Activated CD8-positive, alpha-beta T cell treated with anti-CD3 and anti-CD28 coated beads for 36 hours (primary cell): ENCODE data around the gene CCRL2. TPM values are rescaled to one million over a fixed set of nuclear protein-coding genes. Genes with fewer than 3 reads are reported as not detected.

Source experiments
- ATAC-seq: fragments of 200-7000 bp; cut with Tn5 transposase; one replicate; pipeline ENCODE4 v1.10.0; 2021; ENCODE audit warnings: mild to moderate bottlenecking, moderate library complexity
- CTCF ChIA-PET: fragments of 350-600 bp; sonication (Branson Sonifier 250); formaldehyde crosslinking; loops from one replicate; lab custom pipeline; 2021; ENCODE audit warnings: antibody characterized with exemption; lab: Charles Lee
- POLR2A ChIA-PET: fragments of 350-600 bp; sonication (Branson Sonifier 250); formaldehyde crosslinking; loops from one replicate; lab custom pipeline; 2021; ENCODE audit warnings: antibody characterized with exemption; lab: Charles Lee
- DNase-seq: peaks from one replicate; pipeline ENCODE4 v3.0.0-alpha.2; 2020
- H3K27ac Mint-ChIP-seq: one replicate; pipeline ENCODE4 v1.8.0; 2021; ENCODE audit warnings: mild to moderate bottlenecking, mixed read lengths
- H3K27me3 Mint-ChIP-seq: one replicate; pipeline ENCODE4 v1.8.0; 2021; ENCODE audit warnings: mixed read lengths
- H3K36me3 Mint-ChIP-seq: one replicate; pipeline ENCODE4 v1.8.0; 2021; ENCODE audit warnings: low read depth, mixed read lengths
- H3K4me1 Mint-ChIP-seq: one replicate; pipeline ENCODE4 v1.8.0; 2021; ENCODE audit warnings: low read depth, mixed read lengths
- H3K4me3 Mint-ChIP-seq: one replicate; pipeline ENCODE4 v1.8.0; 2021; ENCODE audit warnings: mild to moderate bottlenecking, moderate library complexity, mixed read lengths
- H3K9me3 Mint-ChIP-seq: one replicate; pipeline ENCODE4 v1.8.0; 2021; ENCODE audit warnings: mixed read lengths
- intact Hi-C: fragments of 100-400 bp; cut with micrococcal nuclease; formaldehyde crosslinking; loops from one replicate; pipeline ENCODE4 v1.10.0; 2022
- total RNA-seq, 2 experiments: library from RNA; stranded (reverse); gene quantifications; one replicate each; pipeline ENCODE4 v1.2.3, GENCODE V29; 2021
- TF ChIP-seq, protein P1 (sequence below): fragments of 200-600 bp; IDR thresholded peaks from one replicate; pipeline ENCODE4 v1.8.0; 2022; ENCODE audit warnings: antibody characterized with exemption, mild to moderate bottlenecking

Gene CCRL2
- total RNA-seq, 2 experiments from 2014 or later: 2.8 TPM

DNA sequence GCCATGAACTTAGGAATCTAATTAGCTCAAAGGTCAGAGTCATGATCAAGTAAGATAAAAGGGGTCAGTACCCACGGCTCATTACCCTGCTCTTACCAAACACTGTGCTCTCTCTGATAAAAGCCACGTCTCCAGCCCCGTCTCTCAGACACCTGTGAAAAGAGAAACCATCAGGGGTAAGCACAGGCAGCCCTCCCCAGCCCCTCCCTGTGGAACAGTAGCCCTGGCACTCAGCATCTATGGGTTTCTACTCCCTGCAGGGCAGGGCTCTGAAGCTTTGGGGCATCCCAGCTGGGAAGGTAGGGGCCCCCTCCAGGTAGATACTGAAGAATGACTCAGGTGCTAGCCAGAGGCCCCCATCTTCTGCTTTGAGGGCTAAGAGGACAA, 47.1 kb downstream of the CCRL2 start:
- Mint-ChIP-seq H3K27ac (no peak overlapping the region), H3K4me3 (no peak overlapping the region), H3K36me3 (no peaks in the 10 kb centered on the region), H3K9me3 (no peaks in the 10 kb centered on the region), H3K4me1 (no peaks in the 10 kb centered on the region), H3K27me3 (peaks cover 2% of the 10 kb centered on the region)
- no peak for DNase-seq
- ChIA-PET CTCF (interaction anchor here (0.8 kb wide), 1 partner anchor 35 kb away, joined by 3 read pairs; no protein-coding TSS in a partner anchor), POLR2A (interaction anchor here (1.4 kb wide), 1 partner anchor 9 kb away, joined by 4 read pairs; no protein-coding TSS in a partner anchor)
- no peak for ATAC-seq
- TF ChIP-seq, protein P1, sequence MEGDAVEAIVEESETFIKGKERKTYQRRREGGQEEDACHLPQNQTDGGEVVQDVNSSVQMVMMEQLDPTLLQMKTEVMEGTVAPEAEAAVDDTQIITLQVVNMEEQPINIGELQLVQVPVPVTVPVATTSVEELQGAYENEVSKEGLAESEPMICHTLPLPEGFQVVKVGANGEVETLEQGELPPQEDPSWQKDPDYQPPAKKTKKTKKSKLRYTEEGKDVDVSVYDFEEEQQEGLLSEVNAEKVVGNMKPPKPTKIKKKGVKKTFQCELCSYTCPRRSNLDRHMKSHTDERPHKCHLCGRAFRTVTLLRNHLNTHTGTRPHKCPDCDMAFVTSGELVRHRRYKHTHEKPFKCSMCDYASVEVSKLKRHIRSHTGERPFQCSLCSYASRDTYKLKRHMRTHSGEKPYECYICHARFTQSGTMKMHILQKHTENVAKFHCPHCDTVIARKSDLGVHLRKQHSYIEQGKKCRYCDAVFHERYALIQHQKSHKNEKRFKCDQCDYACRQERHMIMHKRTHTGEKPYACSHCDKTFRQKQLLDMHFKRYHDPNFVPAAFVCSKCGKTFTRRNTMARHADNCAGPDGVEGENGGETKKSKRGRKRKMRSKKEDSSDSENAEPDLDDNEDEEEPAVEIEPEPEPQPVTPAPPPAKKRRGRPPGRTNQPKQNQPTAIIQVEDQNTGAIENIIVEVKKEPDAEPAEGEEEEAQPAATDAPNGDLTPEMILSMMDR: no peak
- intact Hi-C loops: no loop called here

DNA sequence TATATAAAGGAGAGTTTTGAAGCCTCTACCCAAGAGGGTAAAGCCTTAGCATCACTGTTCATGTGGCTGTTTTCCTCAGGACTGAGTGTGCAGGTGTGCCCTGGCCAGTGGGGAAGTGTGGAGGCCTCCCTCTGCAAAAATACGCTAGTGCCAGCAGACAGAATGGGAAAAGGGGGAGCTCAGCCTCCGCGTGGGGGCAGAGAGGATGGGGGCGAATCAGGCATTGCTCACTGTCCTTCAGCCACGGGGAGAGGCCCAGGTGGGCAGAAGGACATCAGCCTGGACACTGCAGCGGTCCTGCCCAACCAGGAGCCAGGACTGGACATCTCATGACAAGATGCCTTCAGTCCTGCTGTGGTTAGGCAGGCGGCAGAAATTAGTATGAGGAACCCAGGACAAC, 47.5 kb downstream of the CCRL2 start:
- Mint-ChIP-seq H3K27me3 (peaks cover 2% of the 10 kb centered on the region), H3K9me3 (no peaks in the 10 kb centered on the region), H3K4me3 (no peak overlapping the region), H3K36me3 (no peaks in the 10 kb centered on the region), H3K4me1 (no peaks in the 10 kb centered on the region), H3K27ac (no peak overlapping the region)
- ChIA-PET CTCF (interaction anchor here (0.8 kb wide), 1 partner anchor 35 kb away, joined by 3 read pairs; no protein-coding TSS in a partner anchor), POLR2A (no interaction called here)
- ATAC-seq: no peak
- no peak for DNase-seq
- intact Hi-C loops: no loop called here
- TF ChIP-seq, protein P1: no peak

DNA sequence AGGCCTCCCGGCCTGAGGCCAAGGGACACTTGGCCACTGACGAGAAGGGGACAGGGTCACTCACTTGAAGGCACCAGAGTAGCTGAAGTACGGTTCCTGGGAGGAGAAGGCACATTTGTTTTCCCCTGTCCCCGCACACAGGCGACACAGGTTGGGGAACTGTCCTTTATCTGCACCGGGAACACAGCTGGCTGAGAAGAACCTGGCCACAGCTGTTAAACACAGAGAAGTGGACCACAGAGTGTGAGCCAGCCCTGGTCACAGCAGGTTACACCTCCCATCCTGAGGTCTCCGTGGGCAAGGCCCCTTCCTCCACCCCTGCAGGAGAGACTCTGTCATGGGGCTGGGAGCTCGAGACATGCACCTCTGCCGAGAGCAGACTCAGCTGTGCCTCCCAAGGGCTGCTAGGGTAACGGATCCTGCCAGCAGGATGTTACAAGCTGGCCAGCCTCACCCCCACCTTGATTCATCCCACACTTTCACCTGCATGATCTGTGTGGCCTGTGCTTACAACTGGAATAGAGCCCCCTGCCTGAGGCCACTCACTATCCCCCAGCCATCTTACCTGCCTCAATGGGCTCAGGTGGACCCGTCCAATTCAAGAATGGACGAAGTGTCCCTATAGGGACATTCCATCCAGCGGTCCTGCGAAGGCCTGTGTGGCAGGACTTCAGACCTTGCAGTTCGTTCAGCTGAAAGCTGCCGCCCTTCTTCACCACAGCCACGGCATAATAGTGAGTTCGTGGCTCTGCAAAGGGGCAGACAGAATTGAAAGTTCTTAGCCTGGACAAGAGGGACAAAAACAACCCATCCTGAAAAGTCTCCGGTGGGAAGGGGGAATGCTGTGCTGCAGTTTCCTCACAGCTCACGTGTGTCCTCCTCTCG, 48.4 kb downstream of the CCRL2 start:
- ChIA-PET CTCF (no interaction called here), POLR2A (no interaction called here)
- H3K36me3 Mint-ChIP-seq: no peaks in the 10 kb centered on the region
- ATAC-seq: no peak
- no peak for DNase-seq
- H3K4me1 Mint-ChIP-seq: no peaks in the 10 kb centered on the region
- H3K27me3 Mint-ChIP-seq: peaks cover 2% of the 10 kb centered on the region
- no peak overlapping the region for H3K27ac Mint-ChIP-seq
- no peaks in the 10 kb centered on the region for H3K9me3 Mint-ChIP-seq
- H3K4me3 Mint-ChIP-seq: no peak overlapping the region
- intact Hi-C loops: no loop called here
- TF ChIP-seq, protein P1: no peak

DNA sequence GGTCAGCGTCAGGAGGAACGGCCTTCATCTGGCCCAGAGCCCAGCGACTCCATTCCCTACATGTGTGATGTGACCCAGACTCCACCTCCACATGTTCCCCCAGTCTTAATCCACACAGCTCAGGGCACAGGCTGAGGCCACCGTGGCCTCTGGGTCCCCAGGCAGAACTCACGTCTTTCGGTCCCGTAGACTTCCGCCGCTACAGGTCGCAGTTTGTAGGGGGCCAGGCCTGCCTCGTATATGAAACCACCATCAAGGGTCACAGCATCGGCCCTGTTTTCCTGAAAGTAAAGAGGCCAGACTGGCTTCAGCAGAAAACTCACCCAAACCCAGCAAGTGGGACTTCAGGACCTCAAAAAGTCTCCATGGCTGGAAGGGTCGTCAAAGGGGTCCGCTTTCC, 49.1 kb downstream of the CCRL2 start:
- Mint-ChIP-seq H3K27ac (no peak overlapping the region), H3K4me3 (no peak overlapping the region), H3K9me3 (no peaks in the 10 kb centered on the region), H3K4me1 (no peaks in the 10 kb centered on the region), H3K27me3 (no peaks in the 10 kb centered on the region), H3K36me3 (no peaks in the 10 kb centered on the region)
- TF ChIP-seq, protein P1: no peak
- intact Hi-C loops: no loop called here
- CTCF ChIA-PET: no interaction called here
- ATAC-seq: no peak
- POLR2A ChIA-PET: no interaction called here
- DNase-seq: no peak

Other genes starting within 250 kb of the CCRL2 start
- gene CCR1, start 198.9 kb upstream of the CCRL2 start, total RNA-seq: 1 to 10 TPM in 1 of 2 experiments, under 1 TPM in 1; 0.67 to 1.1 TPM
- gene CCR3, start 164.8 kb upstream of the CCRL2 start, total RNA-seq: not detected
- gene CCR2, start 53.1 kb upstream of the CCRL2 start, total RNA-seq: under 1 TPM; 0.81 to 0.83 TPM
- gene CCR5, start 36.3 kb upstream of the CCRL2 start, total RNA-seq: 1 to 10 TPM; 1.7 to 2.2 TPM
- not detected for gene LTF, start 57.6 kb downstream of the CCRL2 start, total RNA-seq
- gene RTP3, start 90.7 kb downstream of the CCRL2 start, total RNA-seq: not detected
- not detected for gene LRRC2, start 159.0 kb downstream of the CCRL2 start, total RNA-seq
- gene FAM240A, start 205.3 kb downstream of the CCRL2 start, total RNA-seq: not detected